Measurements from ENCODE around the gene KIF16B.

The KIF16B gene

GRCh38 chr20:16587066-16587465, 13.8 kb upstream of the KIF16B start:
- TF ChIP-seq POLR2AphosphoS5 (IDR thresholded peaks at IDR 0.05; ENCODE audit: low read depth, low read length) (no peak), TAF1 (IDR thresholded peaks at IDR 0.05; ENCODE audit: borderline replicate concordance, insufficient read depth, low read length) (no peak), REST (IDR thresholded peaks at IDR 0.05; ENCODE audit: insufficient read depth in 1 of 2, low read depth in 2 of 2, low read length in 2 of 2) (no peak), FOXP2 (optimal IDR thresholded peaks at IDR 0.05; ENCODE audit: borderline replicate concordance, extremely low read depth, extremely low read length, insufficient read depth) (no peak), SIN3A (IDR thresholded peaks at IDR 0.05; ENCODE audit: borderline replicate concordance, insufficient read depth, low read length) (no peak)

GRCh38 chr20:16583474-16583873, 10.2 kb upstream of the KIF16B start:
- TF ChIP-seq POLR2AphosphoS5 (IDR thresholded peaks at IDR 0.05; ENCODE audit: low read depth, low read length): no peak
- no peak for TF ChIP-seq TAF1 (IDR thresholded peaks at IDR 0.05; ENCODE audit: borderline replicate concordance, insufficient read depth, low read length)
- TF ChIP-seq SIN3A (IDR thresholded peaks at IDR 0.05; ENCODE audit: borderline replicate concordance, insufficient read depth, low read length): no peak
- TF ChIP-seq FOXP2 (optimal IDR thresholded peaks at IDR 0.05; ENCODE audit: borderline replicate concordance, extremely low read depth, extremely low read length, insufficient read depth): no peak
- no peak for TF ChIP-seq REST (IDR thresholded peaks at IDR 0.05; ENCODE audit: insufficient read depth in 1 of 2, low read depth in 2 of 2, low read length in 2 of 2)

GRCh38 chr20:16581241-16581640, 8.0 kb upstream of the KIF16B start:
- TF ChIP-seq POLR2AphosphoS5 (IDR thresholded peaks at IDR 0.05; ENCODE audit: low read depth, low read length) (no peak), REST (IDR thresholded peaks at IDR 0.05; ENCODE audit: insufficient read depth in 1 of 2, low read depth in 2 of 2, low read length in 2 of 2) (no peak), FOXP2 (optimal IDR thresholded peaks at IDR 0.05; ENCODE audit: borderline replicate concordance, extremely low read depth, extremely low read length, insufficient read depth) (no peak), SIN3A (IDR thresholded peaks at IDR 0.05; ENCODE audit: borderline replicate concordance, insufficient read depth, low read length) (no peak), TAF1 (IDR thresholded peaks at IDR 0.05; ENCODE audit: borderline replicate concordance, insufficient read depth, low read length) (no peak)

- no peak for TF ChIP-seq POLR2AphosphoS5 (IDR thresholded peaks at IDR 0.05; ENCODE audit: low read depth, low read length)
- TF ChIP-seq SIN3A (IDR thresholded peaks at IDR 0.05; ENCODE audit: borderline replicate concordance, insufficient read depth, low read length): no peak
- TF ChIP-seq TAF1 (IDR thresholded peaks at IDR 0.05; ENCODE audit: borderline replicate concordance, insufficient read depth, low read length): no peak
- no peak for TF ChIP-seq REST (IDR thresholded peaks at IDR 0.05; ENCODE audit: insufficient read depth in 1 of 2, low read depth in 2 of 2, low read length in 2 of 2)
- no peak for TF ChIP-seq FOXP2 (optimal IDR thresholded peaks at IDR 0.05; ENCODE audit: borderline replicate concordance, extremely low read depth, extremely low read length, insufficient read depth)
Measured at GRCh38 chr20:16580620-16581019, 7.4 kb upstream of the KIF16B start.

GRCh38 chr20:16580147-16580546, 6.9 kb upstream of the KIF16B start:
- no peak for TF ChIP-seq TAF1 (IDR thresholded peaks at IDR 0.05; ENCODE audit: borderline replicate concordance, insufficient read depth, low read length)
- TF ChIP-seq SIN3A (IDR thresholded peaks at IDR 0.05; ENCODE audit: borderline replicate concordance, insufficient read depth, low read length): no peak
